Transverse colon (tissue), 4 donors: ENCODE results near the gene KLHL12.

ENCODE experiments used
- CTCF ChIP-seq, 5 experiments: fragments of 200-600 bp in 3 of 5; fragments of 450-650 bp in 2 of 5; sonication (generic) in 3 of 5; IDR thresholded peaks; 1 replicate in 2 of 5; 2 replicates in 3 of 5; pipeline ENCODE4 v1.5.1; 2016 to 2017; ENCODE audit warnings: antibody characterized with exemption in 5 of 5, inconsistent platforms in 3 of 5, mild to moderate bottlenecking in 2 of 5, moderate library complexity in 1 of 5
- EP300 ChIP-seq: sonication (generic); formaldehyde crosslinking; IDR thresholded peaks from one replicate; pipeline ENCODE4 v1.6.1; 2017; ENCODE audit warnings: antibody characterized with exemption, low read depth
- POLR2A ChIP-seq: fragments of 450-650 bp; IDR thresholded peaks from one replicate; pipeline ENCODE4 v1.6.1; 2016; ENCODE audit warnings: antibody characterized with exemption, mild to moderate bottlenecking, moderate library complexity
- POLR2AphosphoS5 ChIP-seq, 3 donors: sonication (generic); formaldehyde crosslinking; IDR thresholded peaks; one replicate each; pipeline ENCODE4 v1.6.1; 2016; ENCODE audit warnings: antibody characterized with exemption in 3 of 3

GRCh38 chr1:202850593-202851362 lies 76.3 kb downstream of the KLHL12 start:
- TF ChIP-seq CTCF (IDR thresholded peaks at IDR 0.05) (no peak), POLR2A (no peak), POLR2AphosphoS5 (IDR thresholded peaks at IDR 0.05) (no peak), EP300 (no peak)
